Stimulated activated naive CD4-positive, alpha-beta T cell (primary cell): ENCODE data around the gene GFRA1.

Experiments used
- DNase-seq, 6 experiments: peaks; one replicate each; lab custom pipeline; 2025; lab: John Stamatoyannopoulos, UW

The GFRA1 gene

GRCh38 chr10:116159197-116159596 lies 113.8 kb downstream of the GFRA1 start:
- DNase-seq = no peak

GRCh38 chr10:116158036-116158435 lies 115.0 kb downstream of the GFRA1 start:
- no peak for DNase-seq

- DNase-seq = no peak
These were observed 115.5 kb downstream of the GFRA1 start for GRCh38 chr10:116157485-116157884.

GRCh38 chr10:116156819-116157218 lies 116.2 kb downstream of the GFRA1 start:
- DNase-seq = no peak

- no peak for DNase-seq
These were observed 117.8 kb downstream of the GFRA1 start for GRCh38 chr10:116155191-116155590.

- no peak for DNase-seq
These were observed 118.4 kb downstream of the GFRA1 start for GRCh38 chr10:116154651-116155050.

GRCh38 chr10:116151076-116151475 lies 121.9 kb downstream of the GFRA1 start:
- no peak for DNase-seq

GRCh38 chr10:116150606-116151005 lies 122.4 kb downstream of the GFRA1 start:
- DNase-seq = no peak

GRCh38 chr10:116147147-116147905 lies 125.7 kb downstream of the GFRA1 start:
- DNase-seq = peak in 3 of 6 experiments; percentile 6 to 43 (median 20)

GRCh38 chr10:116146372-116147140 lies 126.5 kb downstream of the GFRA1 start:
- no peak for DNase-seq

- DNase-seq = no peak
These were observed 129.3 kb downstream of the GFRA1 start for GRCh38 chr10:116143673-116144222.

- no peak for DNase-seq
These were observed 131.2 kb downstream of the GFRA1 start for GRCh38 chr10:116141855-116142254.

- DNase-seq = no peak
These were observed 131.8 kb downstream of the GFRA1 start for GRCh38 chr10:116141246-116141645.

- DNase-seq = no peak
These were observed 133.1 kb downstream of the GFRA1 start for GRCh38 chr10:116139886-116140285.

GRCh38 chr10:116138897-116139296 lies 134.1 kb downstream of the GFRA1 start:
- DNase-seq = no peak

- no peak for DNase-seq
These were observed 136.7 kb downstream of the GFRA1 start for GRCh38 chr10:116136261-116136660.

- DNase-seq = no peak
These were observed 138.7 kb downstream of the GFRA1 start for GRCh38 chr10:116134322-116134721.

GRCh38 chr10:116133634-116134033 lies 139.4 kb downstream of the GFRA1 start:
- DNase-seq = no peak

- no peak for DNase-seq
These were observed 140.1 kb downstream of the GFRA1 start for GRCh38 chr10:116132780-116133399.

- DNase-seq = no peak
These were observed 143.0 kb downstream of the GFRA1 start for GRCh38 chr10:116130006-116130405.

- DNase-seq = no peak
These were observed 145.9 kb downstream of the GFRA1 start for GRCh38 chr10:116126954-116127695.

- no peak for DNase-seq
These were observed 146.8 kb downstream of the GFRA1 start for GRCh38 chr10:116126239-116126638.
